HG03432 (cell line): ENCODE results near the gene LY6G6F.
"Not testable (repeated sequence)": the region's sequence is repeated elsewhere in the genome, so short reads cannot be mapped to it uniquely, and the experiment has no call there.

Experiments used
- ATAC-seq: cut with Tn5 transposase; IDR thresholded peaks from one replicate; pipeline ENCODE4 v1.9.1; 2021; ENCODE audit warnings: mild to moderate bottlenecking, moderate library complexity; ENCODE audit not compliant: unreplicated experiment

LY6G6F gene

GRCh38 chr6:31701666-31702404, 4.8 kb upstream of the LY6G6F start:
- ATAC-seq = no peak

- peak; percentile 3 for ATAC-seq
These were observed 4.3 kb upstream of the LY6G6F start for GRCh38 chr6:31702405-31702818.

- peak; percentile 88 for ATAC-seq
These were observed 3.6 kb upstream of the LY6G6F start, which contains the start of gene ABHD16A for GRCh38 chr6:31702819-31703716. ABHD16A (minus strand) TSS chr6:31703324; CDS start chr6:31703281, 43 bp downstream.

GRCh38 chr6:31705931-31706330, 735 bp upstream of the LY6G6F start:
- no peak for ATAC-seq

GRCh38 chr6:31707701-31708100, 1.0 kb downstream of the LY6G6F start:
- ATAC-seq = no peak

- no peak for ATAC-seq
These were observed 1.6 kb downstream of the LY6G6F start for GRCh38 chr6:31708224-31708623.

GRCh38 chr6:31709157-31709556, 2.5 kb downstream of the LY6G6F start:
- ATAC-seq = not testable (repeated sequence)

GRCh38 chr6:31710523-31711219, 4.0 kb downstream of the LY6G6F start:
- no peak for ATAC-seq

GRCh38 chr6:31711233-31711632, 4.6 kb downstream of the LY6G6F start:
- no peak for ATAC-seq

GRCh38 chr6:31712296-31712695, 5.6 kb downstream of the LY6G6F start:
- no peak for ATAC-seq

- no peak for ATAC-seq
These were observed 6.8 kb downstream of the LY6G6F start for GRCh38 chr6:31713465-31713864.

GRCh38 chr6:31713991-31714684, 7.5 kb downstream of the LY6G6F start:
- ATAC-seq = no peak

- ATAC-seq = no peak
These were observed 8.6 kb downstream of the LY6G6F start, which contains the start of gene LY6G6D for GRCh38 chr6:31715022-31715958. LY6G6D (plus strand) TSS chr6:31715348; CDS start chr6:31715356, 8 bp downstream.

- no peak for ATAC-seq
These were observed 11.0 kb downstream of the LY6G6F start for GRCh38 chr6:31717499-31718222.

- no peak for ATAC-seq
These were observed 11.6 kb downstream of the LY6G6F start for GRCh38 chr6:31718265-31718664.

- no peak for ATAC-seq
These were observed 12.3 kb downstream of the LY6G6F start for GRCh38 chr6:31719001-31719400.

GRCh38 chr6:31720196-31720770, 13.6 kb downstream of the LY6G6F start:
- no peak for ATAC-seq

- ATAC-seq = no peak
These were observed 14.8 kb downstream of the LY6G6F start, which contains the start of gene LY6G6C for GRCh38 chr6:31721351-31722020. LY6G6C (minus strand) TSS chr6:31721746; CDS start chr6:31721679, 67 bp downstream.
